MM.1S (cell line): ENCODE data around the gene ANTXRL.
"Not testable (repeated sequence)": the region's sequence is repeated elsewhere in the genome, so short reads cannot be mapped to it uniquely, and the experiment has no call there.

Experiments
- EZH2 ChIP-seq: fragments of 300-600 bp; sonication (generic); optimal IDR thresholded peaks from 2 replicates; pipeline ENCODE3; 2017; ENCODE audit warnings: low read depth, mild to moderate bottlenecking, antibody characterized with exemption, low read length, mixed read lengths
- EZH2phosphoT487 ChIP-seq: fragments of 300-600 bp; sonication (generic); IDR thresholded peaks from 2 replicates; pipeline ENCODE4 v1.6.1; 2018; ENCODE audit warnings: antibody characterized with exemption, low read length
- TF ChIP-seq, protein P1 (sequence below): fragments of 300-600 bp; sonication (generic); IDR thresholded peaks from 2 replicates; pipeline ENCODE4 v1.5.1; 2016; ENCODE audit warnings: antibody characterized with exemption, low read length, mixed read lengths

DNA sequence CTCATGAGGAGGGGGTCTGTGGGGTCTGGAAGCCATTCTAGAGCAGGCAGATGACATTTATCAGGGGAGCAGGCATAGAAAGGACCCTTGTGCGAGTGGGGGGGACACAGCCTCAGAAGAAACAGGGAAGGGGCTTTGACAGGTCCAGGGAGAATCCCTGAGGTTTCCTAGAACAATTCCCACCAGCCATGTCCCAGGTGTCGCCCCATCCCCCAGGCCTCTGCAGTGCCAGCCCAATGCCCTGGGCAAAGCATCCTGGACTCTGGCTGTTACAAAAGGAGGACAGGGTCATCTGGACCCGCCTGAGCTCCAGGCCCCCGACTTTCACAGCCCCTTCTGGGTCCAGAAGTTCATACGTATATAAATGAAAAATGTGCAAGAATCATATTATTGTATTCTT, 80.4 kb downstream of the ANTXRL start:
- TF ChIP-seq, protein P1, sequence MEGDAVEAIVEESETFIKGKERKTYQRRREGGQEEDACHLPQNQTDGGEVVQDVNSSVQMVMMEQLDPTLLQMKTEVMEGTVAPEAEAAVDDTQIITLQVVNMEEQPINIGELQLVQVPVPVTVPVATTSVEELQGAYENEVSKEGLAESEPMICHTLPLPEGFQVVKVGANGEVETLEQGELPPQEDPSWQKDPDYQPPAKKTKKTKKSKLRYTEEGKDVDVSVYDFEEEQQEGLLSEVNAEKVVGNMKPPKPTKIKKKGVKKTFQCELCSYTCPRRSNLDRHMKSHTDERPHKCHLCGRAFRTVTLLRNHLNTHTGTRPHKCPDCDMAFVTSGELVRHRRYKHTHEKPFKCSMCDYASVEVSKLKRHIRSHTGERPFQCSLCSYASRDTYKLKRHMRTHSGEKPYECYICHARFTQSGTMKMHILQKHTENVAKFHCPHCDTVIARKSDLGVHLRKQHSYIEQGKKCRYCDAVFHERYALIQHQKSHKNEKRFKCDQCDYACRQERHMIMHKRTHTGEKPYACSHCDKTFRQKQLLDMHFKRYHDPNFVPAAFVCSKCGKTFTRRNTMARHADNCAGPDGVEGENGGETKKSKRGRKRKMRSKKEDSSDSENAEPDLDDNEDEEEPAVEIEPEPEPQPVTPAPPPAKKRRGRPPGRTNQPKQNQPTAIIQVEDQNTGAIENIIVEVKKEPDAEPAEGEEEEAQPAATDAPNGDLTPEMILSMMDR, result not testable (repeated sequence)
- TF ChIP-seq EZH2, EZH2phosphoT487: not testable (repeated sequence)
